CD14-positive monocyte (primary cell): ENCODE measurements around the gene BARHL1. TPM values are rescaled to one million over a fixed set of nuclear protein-coding genes. Genes with fewer than 3 reads are reported as not detected.

ENCODE experiments used
- DNase-seq, 3 donors: peaks; one replicate each; pipeline ENCODE4 v3.0.0-alpha.2; 2011 to 2022
- H2AFZ ChIP-seq: 2 replicates; pipeline ENCODE4 v1.6.0; 2012; ENCODE audit warnings: mild to moderate bottlenecking, low read depth, low read length, inconsistent platforms; ENCODE audit not compliant: insufficient read depth, poor library complexity, severe bottlenecking
- H3K27ac ChIP-seq, 2 donors: 1 replicate in 1 of 2; 2 replicates in 1 of 2; pipeline ENCODE4 v1.5.1; 2012 to 2013; ENCODE audit warnings: low read length in 2 of 2, control low read depth in 1 of 2, inconsistent platforms in 1 of 2, low read depth in 1 of 2, mild to moderate bottlenecking in 1 of 2
- H3K27me3 ChIP-seq, 2 donors: one replicate each; pipeline versions ENCODE4 v1.6.0 to v1.6.1; 2011 to 2013; ENCODE audit warnings: low read length in 2 of 2; ENCODE audit not compliant: control insufficient read depth in 2 of 2, insufficient read depth in 2 of 2
- H3K36me3 ChIP-seq, 2 donors: replicated peaks in 1 of 2; 1 replicate in 1 of 2; 2 replicates in 1 of 2; pipeline versions ENCODE4 v1.5.1 to v1.6.1; 2012 to 2013; ENCODE audit warnings: low read length in 2 of 2, control low read depth in 1 of 2, inconsistent platforms in 1 of 2, mild to moderate bottlenecking in 1 of 2; ENCODE audit not compliant: insufficient read depth in 2 of 2, control insufficient read depth in 1 of 2
- H3K4me1 ChIP-seq, 2 donors: 1 replicate in 1 of 2; 2 replicates in 1 of 2; pipeline versions ENCODE4 v1.5.1 to v1.6.1; 2012 to 2013; ENCODE audit warnings: low read length in 2 of 2, control low read depth in 1 of 2, inconsistent platforms in 1 of 2, mild to moderate bottlenecking in 1 of 2, moderate library complexity in 1 of 2; ENCODE audit not compliant: insufficient read depth in 2 of 2, control insufficient read depth in 1 of 2
- H3K4me2 ChIP-seq: replicated peaks from 2 replicates; pipeline ENCODE3; 2012; ENCODE audit warnings: low read length, moderate library complexity, mild to moderate bottlenecking; ENCODE audit not compliant: poor library complexity, severe bottlenecking; ENCODE audit errors: extremely low read depth
- H3K4me3 ChIP-seq, 3 experiments: fragments of 200-600 bp in 1 of 3; sonication (generic) in 1 of 3; replicated peaks in 1 of 3; 1 replicate in 2 of 3; 2 replicates in 1 of 3; pipeline ENCODE4 v1.5.1; 2011 to 2013; ENCODE audit warnings: low read length in 3 of 3, mild to moderate bottlenecking in 3 of 3, control low read depth in 2 of 3, low read depth in 2 of 3, inconsistent platforms in 1 of 3, moderate library complexity in 1 of 3
- H3K79me2 ChIP-seq: 2 replicates; pipeline ENCODE4 v1.6.0; 2012; ENCODE audit warnings: mild to moderate bottlenecking, control low read depth, inconsistent platforms, low read length, moderate library complexity; ENCODE audit not compliant: insufficient read depth
- H3K9ac ChIP-seq: 2 replicates; pipeline ENCODE4 v1.6.0; 2017; ENCODE audit warnings: low read length, mild to moderate bottlenecking; ENCODE audit not compliant: insufficient read depth, poor library complexity, severe bottlenecking
- H3K9me3 ChIP-seq, 2 donors: replicated peaks in 1 of 2; 1 replicate in 1 of 2; 2 replicates in 1 of 2; pipeline versions ENCODE4 v1.5.1 to v1.6.1; 2012 to 2013; ENCODE audit warnings: low read length in 2 of 2, control low read depth in 1 of 2; ENCODE audit not compliant: control insufficient read depth in 1 of 2, insufficient read depth in 1 of 2
- H4K20me1 ChIP-seq: 2 replicates; pipeline ENCODE4 v1.6.0; 2012; ENCODE audit warnings: mild to moderate bottlenecking, low read length, control low read depth, moderate library complexity; ENCODE audit not compliant: insufficient read depth
- H3K27ac Mint-ChIP-seq, 7 donors: one replicate each; pipeline ENCODE4 v1.8.0; 2020; ENCODE audit warnings: mild to moderate bottlenecking in 7 of 7, mixed read lengths in 7 of 7, moderate library complexity in 6 of 7, inconsistent platforms in 2 of 7
- H3K27me3 Mint-ChIP-seq, 3 donors: one replicate each; pipeline ENCODE4 v1.8.0; 2021 to 2022; ENCODE audit warnings: low read depth in 3 of 3, mild to moderate bottlenecking in 3 of 3, mixed read lengths in 3 of 3, moderate library complexity in 3 of 3, inconsistent platforms in 1 of 3
- H3K36me3 Mint-ChIP-seq, 2 donors: one replicate each; pipeline ENCODE4 v1.8.0; 2020; ENCODE audit warnings: mixed read lengths in 2 of 2, inconsistent platforms in 1 of 2, mild to moderate bottlenecking in 1 of 2
- H3K4me1 Mint-ChIP-seq: one replicate; pipeline ENCODE4 v1.8.0; 2020; ENCODE audit warnings: mild to moderate bottlenecking, mixed read lengths
- H3K4me3 Mint-ChIP-seq, 2 donors: one replicate each; pipeline ENCODE4 v1.8.0; 2020; ENCODE audit warnings: mild to moderate bottlenecking in 2 of 2, mixed read lengths in 2 of 2, moderate library complexity in 1 of 2
- H3K9me3 Mint-ChIP-seq, 7 donors: one replicate each; pipeline ENCODE4 v1.8.0; 2020 to 2022; ENCODE audit warnings: mixed read lengths in 7 of 7, mild to moderate bottlenecking in 6 of 7, moderate library complexity in 6 of 7, inconsistent platforms in 2 of 7
- CTCF ChIP-seq: fragments of 200-600 bp; IDR thresholded peaks from one replicate; pipeline ENCODE4 v1.8.0; 2022; ENCODE audit warnings: antibody characterized with exemption, mild to moderate bottlenecking
- WGBS: methylation state at CpG from one replicate; pipeline ENCODE4 v1.1.5; 2013; ENCODE audit warnings: missing lambda C conversion rate; ENCODE audit not compliant: insufficient coverage; 5-methylcytosine and 5-hydroxymethylcytosine counted together
- intact Hi-C, 2 donors: fragments of 100-400 bp; cut with micrococcal nuclease; formaldehyde crosslinking; loops; one replicate each; pipeline versions ENCODE4 v1.15.0 to v1.15.1; 2023
- polyA plus RNA-seq, 3 donors: library from polyadenylated mRNA; depleted of rRNA in 1 of 3; unstranded in 2 of 3; stranded (reverse) in 1 of 3; fragments of 300-500 nt in 2 of 3; fragments of >200 nt in 1 of 3; fragmentation: Illumina TruSeq in 2 of 3; gene quantifications; 1 replicate in 2 of 3; 2 replicates in 1 of 3; pipeline ENCODE4 v1.2.3, GENCODE V29; 2012 to 2021

BARHL1 gene
- polyA plus RNA-seq, 3 donors: not detected

- no peaks in the 10 kb centered on the region for H3K79me2 ChIP-seq
- no peaks in the 10 kb centered on the region for H3K36me3 Mint-ChIP-seq
- no peaks in the 10 kb centered on the region for H4K20me1 ChIP-seq
- DNase-seq: no peak
- peaks cover 2% of the 10 kb centered on the region for H3K4me1 Mint-ChIP-seq
- no peak overlapping the region for H3K4me3 ChIP-seq
- no peak overlapping the region for H3K4me2 ChIP-seq
- no peak overlapping the region for H3K9ac ChIP-seq
- H3K27me3 Mint-ChIP-seq: peaks cover 20 to 36% (median 21%) of the 10 kb centered on the region in 3 donors
- H3K27ac ChIP-seq: no peak overlapping the region
- no peaks in the 10 kb centered on the region for H3K36me3 ChIP-seq
- H3K4me3 Mint-ChIP-seq: no peak overlapping the region
- TF ChIP-seq CTCF: no peak
- H2AFZ ChIP-seq: no peak overlapping the region
- no peak overlapping the region for H3K27ac Mint-ChIP-seq
- no peaks in the 10 kb centered on the region for H3K9me3 ChIP-seq
- peaks cover 0 to 5% of the 10 kb centered on the region in 2 donors for H3K27me3 ChIP-seq
- H3K9me3 Mint-ChIP-seq: peaks cover 0 to 2% (median 0%) of the 10 kb centered on the region in 7 donors
- H3K4me1 ChIP-seq: no peaks in the 10 kb centered on the region
- 94% methylated on average over 4 of the region's 4 CpGs for WGBS
- intact Hi-C loops: no loop called here
Observed at GRCh38 chr9:132543251-132543650, 39.2 kb upstream of the BARHL1 start.

GRCh38 chr9:132543960-132544359 lies 38.4 kb upstream of the BARHL1 start:
- no peaks in the 10 kb centered on the region for H3K9me3 ChIP-seq
- DNase-seq: no peak
- no peak overlapping the region for H3K4me2 ChIP-seq
- no peaks in the 10 kb centered on the region for H4K20me1 ChIP-seq
- H3K36me3 Mint-ChIP-seq: no peaks in the 10 kb centered on the region
- H3K27ac Mint-ChIP-seq: peak overlapping the region in 1 of 7 donors; percentile 28
- no peaks in the 10 kb centered on the region for H3K36me3 ChIP-seq
- peaks cover 2% of the 10 kb centered on the region for H3K4me1 Mint-ChIP-seq
- H3K4me3 ChIP-seq: no peak overlapping the region
- no peak overlapping the region for H2AFZ ChIP-seq
- no peak for TF ChIP-seq CTCF
- no peaks in the 10 kb centered on the region for H3K4me1 ChIP-seq
- peaks cover 0 to 2% (median 0%) of the 10 kb centered on the region in 7 donors for H3K9me3 Mint-ChIP-seq
- H3K79me2 ChIP-seq: no peaks in the 10 kb centered on the region
- intact Hi-C loops: no loop called here
- no peak overlapping the region for H3K27ac ChIP-seq
- H3K27me3 ChIP-seq: peaks cover 0 to 5% of the 10 kb centered on the region in 2 donors
- H3K27me3 Mint-ChIP-seq: peaks cover 22 to 36% (median 23%) of the 10 kb centered on the region in 3 donors
- H3K4me3 Mint-ChIP-seq: no peak overlapping the region
- H3K9ac ChIP-seq: no peak overlapping the region
- 75% methylated on average over 16 of the region's 21 CpGs for WGBS
